OCI-M1 (cell line): ENCODE data around the gene C18orf32.
"Not testable (repeated sequence)": the region's sequence is repeated elsewhere in the genome, so short reads cannot be mapped to it uniquely, and the experiment has no call there.

ENCODE experiments used
- DNase-seq: peaks from one replicate; lab custom pipeline; 2025; lab: John Stamatoyannopoulos, UW

Gene C18orf32

GRCh38 chr18:49486953-49487710 is at the start of gene C18orf32:
C18orf32 (minus strand) TSS chr18:49487234; CDS start chr18:49483748, 3,486 bp downstream.
- DNase-seq = peak; percentile 95

DNA sequence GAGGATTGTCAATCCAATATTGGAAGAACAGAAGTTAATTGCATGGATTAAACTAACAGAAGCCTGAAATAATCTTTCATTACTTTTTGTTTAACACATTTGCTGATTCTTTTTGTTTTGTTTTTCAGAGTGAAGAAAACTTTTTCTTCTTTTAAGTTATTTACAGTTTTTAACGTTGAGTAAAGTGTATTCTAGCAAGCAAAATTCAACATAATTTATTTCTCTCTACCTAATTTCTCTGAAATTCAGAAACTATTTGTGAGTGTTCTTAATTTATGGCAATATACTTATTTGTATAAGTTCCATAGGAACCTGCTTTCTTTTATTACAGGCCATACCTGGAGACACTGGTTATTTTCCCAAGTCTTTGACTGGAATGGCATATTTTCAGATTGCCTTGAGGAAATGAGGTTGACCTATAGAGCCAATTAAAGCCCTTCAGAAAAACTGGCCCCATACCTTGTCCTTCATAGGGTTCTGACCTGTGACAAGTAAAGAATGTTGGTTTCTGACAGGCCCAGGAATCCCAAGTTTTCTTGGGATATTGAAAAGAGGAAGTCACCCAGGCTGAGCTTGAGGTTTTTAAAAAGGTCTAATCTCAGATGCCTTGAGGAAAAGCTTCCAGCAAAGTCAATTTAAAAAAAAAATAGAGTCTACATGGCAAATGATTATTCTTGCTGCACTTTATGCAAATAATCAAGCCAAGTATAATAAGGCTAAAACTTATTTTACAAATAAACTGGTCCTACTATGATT is 48.0 kb upstream of the C18orf32 start:
- DNase-seq = peak; percentile 59

DNA sequence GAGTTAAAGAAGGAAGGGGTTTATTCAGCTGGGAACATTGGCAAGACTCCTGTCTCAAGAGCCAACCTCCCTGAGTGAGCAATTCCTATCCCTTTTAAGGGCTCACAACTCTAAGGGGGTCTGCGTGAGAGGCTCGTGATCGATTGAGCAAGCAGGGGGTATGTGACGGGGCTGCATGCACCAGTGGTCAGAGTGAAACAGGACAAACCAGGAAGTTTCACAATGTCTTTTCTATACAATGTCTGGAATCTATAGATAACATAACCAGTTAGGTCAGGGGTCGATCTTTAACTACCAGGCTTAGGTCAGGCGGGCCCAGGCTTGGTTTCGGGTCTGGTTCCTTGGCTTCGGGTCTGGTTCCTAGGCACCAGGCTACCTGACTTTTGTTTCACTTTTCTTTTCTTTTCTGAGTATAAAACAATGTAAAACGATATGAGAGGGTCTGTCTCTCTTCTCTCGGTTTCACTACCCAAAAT is 44.7 kb upstream of the C18orf32 start:
- DNase-seq = peak; percentile 97

DNA sequence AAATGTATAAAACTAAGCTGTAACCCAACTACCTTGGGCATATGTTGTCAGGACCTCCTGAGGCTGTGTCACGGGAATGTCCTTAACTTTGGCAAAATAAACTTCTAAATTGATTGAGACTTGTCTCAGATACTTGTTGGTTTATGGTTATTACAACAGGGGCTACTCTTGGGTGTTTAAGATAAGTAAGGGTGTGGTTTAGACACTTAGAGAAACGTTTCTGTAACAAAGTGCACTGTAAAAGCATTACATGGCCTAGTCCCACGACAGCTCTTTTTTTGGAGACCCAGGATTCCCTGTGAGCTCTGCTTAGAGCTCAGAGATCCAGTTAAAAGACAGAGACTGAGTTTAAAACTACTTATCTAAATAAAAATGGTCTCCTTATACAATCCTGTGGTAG is 42.6 kb upstream of the C18orf32 start:
- peak; percentile 80 for DNase-seq

GRCh38 chr18:49527631-49528327 is 40.7 kb upstream of the C18orf32 start:
- DNase-seq = peak; percentile 32

- DNase-seq = no peak
Observed at GRCh38 chr18:49525981-49526380, 38.9 kb upstream of the C18orf32 start.

DNA sequence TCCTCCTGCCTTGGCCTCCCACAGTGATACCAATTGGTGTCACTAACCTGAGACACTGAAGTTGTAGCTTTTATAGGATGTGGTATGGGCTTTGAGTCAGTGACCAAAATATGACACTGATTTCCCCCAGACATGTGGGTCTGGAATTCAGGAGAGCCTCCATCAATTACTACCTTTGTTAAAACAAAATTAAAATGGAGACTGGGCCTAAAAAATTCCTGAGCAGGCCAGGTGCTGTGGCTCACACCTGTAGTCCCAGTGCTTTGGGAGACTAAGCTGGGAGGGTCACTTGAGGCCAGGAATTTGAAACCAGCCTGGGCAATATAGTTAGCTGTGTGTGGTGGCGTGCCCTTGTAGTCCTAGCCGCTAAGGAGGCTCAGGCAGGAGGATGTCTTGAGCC is 37.9 kb upstream of the C18orf32 start:
- no peak for DNase-seq

- DNase-seq = peak; percentile 59
Observed at GRCh38 chr18:49524349-49524748, 37.3 kb upstream of the C18orf32 start.

- not testable (repeated sequence) for DNase-seq
Observed at GRCh38 chr18:49523580-49524093, 36.6 kb upstream of the C18orf32 start.

GRCh38 chr18:49521216-49521835 is 34.3 kb upstream of the C18orf32 start:
- DNase-seq = no peak

DNA sequence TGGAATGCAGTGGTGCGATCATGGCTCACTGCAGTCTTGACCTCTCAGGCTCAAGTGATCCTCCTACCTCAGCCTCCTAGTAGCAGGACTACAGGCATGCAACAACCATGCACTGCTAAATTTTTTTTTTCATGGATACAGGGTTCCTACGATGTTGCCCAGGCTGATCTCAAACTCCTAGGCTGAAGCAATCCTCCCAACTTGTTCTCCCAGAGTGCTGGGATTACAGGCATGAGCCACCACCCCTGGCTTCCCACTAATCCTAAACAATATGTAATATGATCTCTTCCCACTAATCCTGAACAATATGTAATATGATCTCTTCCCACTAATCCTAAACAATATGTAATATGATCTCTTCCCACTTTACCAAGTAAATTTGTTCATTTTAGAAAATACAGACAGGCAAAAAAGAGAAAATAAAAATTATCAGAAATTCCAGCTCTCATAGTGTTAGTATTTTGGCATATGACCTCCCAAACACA is 33.7 kb upstream of the C18orf32 start:
- DNase-seq = no peak

- DNase-seq = peak; percentile 55
Observed at GRCh38 chr18:49519101-49519971, 32.3 kb upstream of the C18orf32 start.

DNA sequence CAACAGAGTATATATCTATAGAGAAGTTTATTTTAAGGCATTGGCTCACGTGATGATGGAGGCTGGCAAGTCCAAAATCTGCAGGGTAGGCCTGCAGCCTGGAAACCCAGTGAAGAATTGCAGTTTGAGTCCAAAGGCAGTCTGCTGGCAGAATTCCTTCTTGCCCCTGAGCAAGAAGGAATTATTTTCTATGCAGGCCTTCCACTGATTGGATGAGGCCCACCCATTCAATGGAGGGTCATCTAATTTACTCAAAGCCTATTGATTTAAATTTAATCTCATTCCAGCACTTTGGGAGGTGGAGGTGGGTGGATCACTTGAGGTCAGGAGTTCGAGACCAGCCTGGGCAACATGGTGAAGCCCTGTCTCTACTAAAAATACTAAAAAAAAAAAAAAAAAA is 30.4 kb upstream of the C18orf32 start:
- DNase-seq = no peak

GRCh38 chr18:49515516-49515915 is 28.5 kb upstream of the C18orf32 start:
- no peak for DNase-seq

DNA sequence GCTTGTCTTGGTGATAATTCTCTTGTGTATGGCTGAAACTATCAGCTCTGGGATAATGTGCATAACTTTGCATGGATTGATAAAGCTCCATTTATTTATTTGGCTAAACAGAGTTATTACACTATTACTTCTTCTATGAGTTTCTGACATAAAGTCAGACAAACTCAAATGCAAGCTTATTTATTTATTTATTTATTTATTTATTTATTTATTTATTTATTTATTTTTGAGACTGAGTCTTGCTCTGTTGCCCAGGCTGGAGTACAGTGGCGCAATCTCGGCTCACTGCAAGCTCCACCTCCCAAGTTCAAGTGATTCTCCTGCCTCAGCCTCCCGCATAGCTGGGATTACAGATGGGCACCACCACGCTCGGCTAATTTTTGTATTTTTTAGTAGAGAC is 28.0 kb upstream of the C18orf32 start:
- not testable (repeated sequence) for DNase-seq

DNA sequence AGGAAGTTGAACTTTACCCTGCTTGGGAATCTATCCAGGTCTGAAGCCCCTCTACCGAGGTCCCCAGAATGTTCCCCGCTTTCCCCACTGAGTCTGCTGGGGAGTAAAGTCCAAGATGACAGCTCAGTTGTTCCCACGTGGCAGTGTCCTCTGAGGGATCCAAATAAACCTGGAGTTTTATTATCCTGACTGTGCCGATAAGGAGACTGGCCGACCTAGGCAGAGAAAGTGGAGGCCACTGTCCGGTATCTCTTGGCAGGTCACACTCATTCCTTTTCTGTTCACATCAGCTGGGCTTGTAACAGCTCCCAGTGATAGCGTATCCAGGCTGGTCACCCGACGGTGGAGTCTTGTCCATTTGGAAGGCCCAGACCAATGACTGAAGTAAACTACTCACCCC is 27.5 kb upstream of the C18orf32 start:
- DNase-seq = peak; percentile 24

DNA sequence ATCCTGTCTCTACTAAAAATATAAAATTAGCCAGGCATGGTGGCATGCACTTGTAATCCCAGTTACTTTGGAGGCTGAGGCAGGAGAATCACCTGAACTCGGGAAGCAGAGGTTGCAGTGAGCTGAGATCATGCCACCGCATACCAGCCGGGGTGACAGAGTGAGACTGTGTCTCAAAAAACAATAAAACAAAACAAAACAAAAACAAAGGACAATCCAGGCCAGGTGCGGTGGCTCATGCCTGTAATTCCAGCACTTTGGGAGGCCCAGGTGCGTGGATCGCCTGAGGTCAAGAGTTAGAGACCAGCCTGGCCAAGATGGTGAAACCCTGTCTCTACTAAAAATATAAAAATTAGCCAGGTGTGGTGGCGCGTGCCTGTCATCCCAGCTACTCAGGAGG is 25.8 kb upstream of the C18orf32 start:
- DNase-seq = not testable (repeated sequence)

DNA sequence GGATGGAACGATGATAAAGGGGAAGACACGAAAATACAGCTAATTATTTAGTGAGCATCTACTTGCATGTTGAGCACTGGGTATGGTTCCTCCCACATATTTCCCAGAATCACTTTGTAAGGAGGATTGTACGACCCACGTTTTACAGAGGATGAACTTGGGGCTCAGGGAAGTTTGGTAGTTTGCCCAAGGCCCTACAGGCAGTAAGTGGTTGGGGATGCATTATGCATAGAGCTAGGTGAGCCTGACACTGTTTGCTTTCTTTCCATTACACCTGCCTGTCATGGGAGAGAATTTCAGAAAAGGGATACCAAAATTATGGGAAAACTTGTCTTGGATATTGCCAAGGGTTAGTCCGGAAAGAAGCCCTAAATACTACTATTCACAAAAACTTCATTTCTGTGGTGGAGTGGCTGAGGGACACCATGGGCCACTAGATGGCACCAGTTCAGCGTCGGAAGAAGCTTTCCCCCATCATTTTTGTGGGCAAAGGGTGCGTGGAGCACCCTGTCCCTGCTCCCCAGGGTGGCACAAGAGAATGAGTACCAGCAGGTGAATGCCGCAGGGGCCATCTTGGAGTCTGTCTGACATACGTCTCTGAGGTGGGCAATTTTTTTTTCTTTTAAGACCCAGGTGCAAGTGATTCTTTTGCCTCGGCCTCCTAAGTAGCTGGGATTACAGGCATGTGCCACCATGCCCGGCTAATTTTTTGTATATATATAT is 23.5 kb upstream of the C18orf32 start:
- peak; percentile 81 for DNase-seq

- not testable (repeated sequence) for DNase-seq
Observed at GRCh38 chr18:49506438-49506837, 19.4 kb upstream of the C18orf32 start.

- DNase-seq = no peak
Observed at GRCh38 chr18:49503931-49504330, 16.9 kb upstream of the C18orf32 start.
